GM19193 (cell line): ENCODE measurements around the gene CIB2.

Experiments
- POLR2A ChIP-seq: IDR thresholded peaks from 4 replicates; pipeline ENCODE4 v1.6.1; 2011; ENCODE audit not compliant: insufficient read depth, insufficient read length; ENCODE audit errors: extremely low read depth

CIB2 gene

GRCh38 chr15:78073046-78073787 is 58.0 kb downstream of the CIB2 start:
- TF ChIP-seq POLR2A = no peak

DNA sequence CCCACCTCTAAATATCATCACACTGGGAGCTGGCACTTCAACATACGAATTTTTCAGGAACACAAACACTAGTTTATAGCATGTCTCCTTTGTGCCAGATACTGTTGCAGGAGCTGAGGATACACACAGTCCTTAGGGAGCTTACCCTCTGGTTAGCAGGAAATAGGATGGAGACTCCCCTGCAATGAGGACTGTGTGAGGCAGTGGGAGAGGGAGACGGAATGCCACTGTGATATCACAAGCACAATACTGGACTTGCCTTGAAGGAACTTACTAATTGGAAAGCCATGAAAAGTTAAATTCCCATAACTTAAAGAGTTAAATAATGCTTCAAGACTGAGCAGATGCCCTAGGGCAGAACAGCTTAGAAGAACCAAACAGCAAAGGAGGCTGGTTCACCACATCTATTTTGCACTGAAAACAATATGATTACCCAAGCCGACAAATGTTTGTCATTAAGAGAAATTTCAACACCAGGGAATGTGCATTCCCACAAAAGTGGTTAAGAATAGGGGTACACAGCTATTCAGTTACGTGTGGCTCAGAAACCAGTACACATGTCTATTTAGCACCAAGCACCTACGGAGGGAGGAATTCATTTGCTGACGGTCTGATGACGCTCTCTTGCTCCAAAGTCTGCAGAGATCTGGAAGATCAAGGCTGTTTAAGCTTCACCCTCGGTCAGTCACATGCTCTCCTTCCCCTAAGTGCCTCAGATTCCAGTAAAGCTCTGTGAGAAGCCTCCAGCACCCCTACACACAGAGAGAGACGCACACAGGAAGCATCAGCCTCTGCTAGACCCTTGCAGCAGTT is 59.0 kb downstream of the CIB2 start:
- no peak for TF ChIP-seq POLR2A

- TF ChIP-seq POLR2A = no peak
Observed at GRCh38 chr15:78071383-78071782, 59.9 kb downstream of the CIB2 start.

DNA sequence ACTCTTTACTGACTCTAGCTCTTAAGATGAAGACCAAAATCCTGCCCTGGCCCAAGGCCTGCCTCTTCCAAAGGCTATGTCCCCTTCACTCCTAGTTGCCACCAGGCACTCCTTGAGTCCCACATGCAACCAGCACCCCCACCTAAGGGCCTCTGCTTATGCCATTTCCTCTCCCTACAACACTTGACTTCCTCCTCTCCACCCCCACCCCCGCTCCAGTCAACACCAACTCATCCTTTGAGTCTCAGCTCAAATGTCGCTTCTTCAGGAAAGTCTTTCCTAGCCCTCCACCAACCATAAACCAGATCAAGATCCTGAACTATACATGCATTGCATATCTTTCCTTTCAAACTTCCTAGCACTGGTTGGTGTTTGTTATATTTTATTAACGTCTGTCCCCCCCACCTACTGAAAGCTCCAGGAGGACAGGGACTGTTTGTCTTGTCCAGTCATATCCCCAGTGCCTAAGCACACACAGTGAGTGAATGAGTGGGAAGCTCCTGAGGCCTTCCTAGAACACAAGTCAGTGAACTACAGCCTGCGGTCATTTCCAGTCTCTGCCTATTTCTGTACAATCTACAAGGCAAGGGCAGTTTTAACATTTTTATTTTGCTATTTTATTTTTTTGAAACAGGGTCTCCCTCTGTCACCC is 61.1 kb downstream of the CIB2 start:
- no peak for TF ChIP-seq POLR2A

DNA sequence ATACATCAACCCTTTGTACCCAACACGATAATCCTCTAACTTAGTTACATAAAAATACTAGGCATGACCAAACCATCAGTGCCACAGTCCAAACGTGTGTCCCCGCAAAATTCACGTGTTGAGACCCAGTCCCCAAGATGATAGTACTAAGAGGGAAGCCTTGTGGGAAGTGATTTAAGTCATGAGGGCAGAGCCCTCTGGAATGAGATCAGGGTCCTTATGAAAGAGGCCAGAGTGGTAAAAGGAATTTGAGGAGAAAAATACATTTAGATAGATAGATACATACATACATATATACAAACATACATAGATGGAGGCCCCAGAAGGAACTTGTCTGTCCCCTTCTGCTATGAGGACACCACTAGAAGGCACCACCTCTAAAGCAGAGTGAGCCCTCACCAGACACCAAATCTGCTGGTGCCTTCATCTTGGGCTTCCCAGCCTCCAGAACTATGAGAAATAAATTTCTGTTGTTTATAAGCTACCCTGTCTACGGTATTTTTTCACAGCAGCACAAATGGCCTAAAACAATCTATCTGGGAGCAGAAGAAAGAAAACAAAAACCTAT is 61.7 kb downstream of the CIB2 start:
- no peak for TF ChIP-seq POLR2A

- no peak for TF ChIP-seq POLR2A
Observed at GRCh38 chr15:78069052-78069414, 62.2 kb downstream of the CIB2 start.

DNA sequence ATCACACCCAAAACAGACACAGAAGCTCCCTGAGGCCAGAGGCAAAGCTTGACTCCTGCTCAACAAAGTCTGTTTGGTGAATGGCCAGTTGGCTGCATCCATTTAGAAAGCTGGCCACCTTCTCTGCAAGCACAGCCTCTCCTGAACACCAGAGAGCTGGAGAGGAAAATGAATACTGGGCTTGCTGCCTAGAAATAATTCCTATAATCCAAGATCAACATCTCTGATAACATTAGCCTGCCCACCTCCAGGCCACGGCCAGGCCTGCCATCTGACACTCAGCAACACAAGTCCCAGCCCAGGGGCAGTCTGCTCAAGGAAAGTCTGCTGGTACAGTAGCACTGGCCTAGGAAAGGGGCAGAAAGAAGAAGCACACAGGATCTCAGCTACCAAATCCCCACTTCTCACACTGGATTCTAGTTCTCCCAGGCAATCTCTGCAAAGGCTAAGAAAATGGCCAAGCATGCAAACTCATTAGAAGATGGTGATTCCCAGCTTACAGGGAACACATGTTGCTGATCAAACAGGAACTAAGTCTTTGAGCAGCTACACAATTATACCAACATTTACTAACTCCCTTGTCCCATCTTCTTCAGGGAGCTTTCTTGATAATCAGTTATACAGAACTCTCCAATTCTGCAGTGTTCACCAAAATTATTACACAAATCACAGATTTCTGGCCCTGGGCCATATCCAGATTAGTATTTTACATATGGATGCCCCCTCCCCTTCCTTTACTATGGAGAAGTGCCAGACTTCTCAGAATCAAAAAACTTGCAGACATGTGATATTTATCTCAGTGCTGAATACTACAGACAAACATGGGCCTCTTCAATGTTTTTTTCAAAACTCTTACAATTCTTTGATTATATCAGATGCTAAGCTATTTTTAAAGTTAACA is 63.7 kb downstream of the CIB2 start:
- no peak for TF ChIP-seq POLR2A

DNA sequence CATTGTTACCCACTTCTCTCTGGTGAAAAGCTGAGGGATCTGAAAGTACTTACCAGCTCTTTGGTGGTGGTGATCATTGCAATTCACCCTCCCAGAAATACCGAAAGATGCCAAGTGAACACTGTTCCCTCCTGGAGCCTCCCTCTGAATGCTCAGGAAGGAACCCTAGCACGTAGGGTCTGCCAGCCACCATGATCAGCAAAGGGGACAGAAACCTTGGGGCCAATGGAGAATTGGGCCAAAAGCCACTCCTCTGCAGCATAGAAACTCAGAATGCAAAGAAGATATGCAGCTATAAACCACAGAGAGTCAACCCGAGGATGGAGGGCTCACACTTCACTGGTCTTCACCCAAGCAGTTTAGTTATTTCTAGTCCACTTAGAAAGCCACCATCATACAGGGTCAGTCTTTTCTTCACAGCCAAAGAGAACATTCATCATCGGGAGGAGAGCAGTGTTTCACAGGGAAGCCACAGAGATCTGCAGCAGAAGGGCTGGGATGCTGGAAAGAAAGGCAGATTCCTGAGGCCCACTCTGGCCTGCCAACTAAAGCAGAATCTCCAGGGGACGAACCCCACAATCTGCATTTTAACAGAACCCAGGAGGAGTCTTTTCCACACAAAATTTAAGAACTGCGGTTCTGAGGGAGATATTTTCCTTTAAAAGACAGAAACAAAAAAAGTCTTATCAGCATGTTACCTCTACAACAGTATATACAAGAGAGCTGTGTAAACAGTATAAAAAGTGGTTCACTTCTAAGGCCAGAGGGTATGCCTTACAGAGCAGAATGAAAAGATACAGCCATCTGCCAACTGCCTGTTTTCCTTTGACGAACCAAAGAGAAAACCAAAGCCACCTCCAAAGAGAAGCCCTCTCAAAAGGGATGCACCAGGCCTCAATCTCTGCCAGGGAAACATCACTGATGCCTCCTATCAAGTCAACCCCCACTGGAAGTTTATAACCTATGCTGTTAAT is 65.0 kb downstream of the CIB2 start:
- peak; percentile 42 for TF ChIP-seq POLR2A

- TF ChIP-seq POLR2A = no peak
Observed at GRCh38 chr15:78065284-78065872, 65.9 kb downstream of the CIB2 start.

GRCh38 chr15:78064544-78064943 is 66.7 kb downstream of the CIB2 start:
- no peak for TF ChIP-seq POLR2A

GRCh38 chr15:78063970-78064385 is 67.3 kb downstream of the CIB2 start:
- TF ChIP-seq POLR2A = no peak

DNA sequence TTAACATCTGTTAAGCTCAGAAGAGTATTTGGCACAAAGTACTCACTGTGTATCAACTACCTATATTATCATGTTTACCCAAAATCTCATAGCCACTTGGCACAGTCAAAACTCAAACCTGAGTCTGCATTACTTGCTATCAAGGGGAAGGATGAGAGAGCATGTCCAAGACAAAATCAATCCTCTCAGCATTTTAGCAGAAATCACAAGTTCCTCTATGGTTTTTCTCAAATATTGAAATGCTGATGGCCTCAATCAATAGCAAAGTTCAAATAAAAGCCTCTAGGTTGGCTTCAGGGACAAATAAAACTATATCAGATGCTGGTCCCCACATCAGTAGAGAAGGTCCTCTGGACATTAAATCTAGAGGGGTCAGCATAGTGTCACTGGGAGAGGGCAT is 68.0 kb downstream of the CIB2 start:
- TF ChIP-seq POLR2A = no peak

DNA sequence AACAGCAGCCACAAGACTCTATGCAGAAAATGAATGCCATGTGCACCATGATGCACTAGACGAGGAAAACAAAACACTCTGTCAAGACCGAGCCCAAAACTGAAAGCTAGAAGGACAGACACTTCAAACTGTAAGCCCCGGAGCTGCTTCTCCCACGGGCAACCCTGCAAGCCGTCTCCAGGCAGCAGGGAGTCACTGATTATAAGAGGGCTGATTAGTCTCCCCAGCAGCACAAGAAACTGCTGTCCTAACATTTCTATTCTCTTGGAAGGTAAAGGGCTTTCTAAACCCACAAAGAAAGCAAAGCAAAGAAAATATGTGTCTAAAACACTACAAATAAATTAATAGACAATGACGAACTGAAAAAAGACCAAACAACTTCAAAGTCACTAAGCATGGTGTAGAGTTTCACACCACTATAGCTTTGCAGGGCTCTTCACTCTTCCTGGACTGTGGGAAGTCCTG is 69.2 kb downstream of the CIB2 start:
- no peak for TF ChIP-seq POLR2A
